ENCODE results near the gene RAB27A.

DNA sequence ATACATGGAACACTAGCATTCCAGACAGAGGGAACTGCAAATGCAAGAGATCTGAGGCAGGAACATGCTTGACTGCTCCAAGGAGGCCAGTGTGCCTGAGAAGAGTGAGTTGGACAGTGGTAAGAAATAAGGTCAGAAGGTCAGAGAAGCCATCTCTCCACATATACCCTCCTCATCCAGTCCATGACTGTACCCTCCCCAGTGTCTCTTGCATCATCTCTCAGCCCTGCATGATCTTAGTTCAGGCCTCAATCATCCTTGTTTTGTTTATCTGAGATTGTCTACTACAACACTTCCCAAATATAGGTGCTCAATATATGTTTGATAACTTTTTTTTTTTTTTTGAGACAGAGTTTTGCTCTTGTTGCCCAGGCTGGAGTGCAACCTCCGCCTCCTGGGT lies 87.4 kb downstream of the RAB27A start:
- TF ChIP-seq, protein P1, sequence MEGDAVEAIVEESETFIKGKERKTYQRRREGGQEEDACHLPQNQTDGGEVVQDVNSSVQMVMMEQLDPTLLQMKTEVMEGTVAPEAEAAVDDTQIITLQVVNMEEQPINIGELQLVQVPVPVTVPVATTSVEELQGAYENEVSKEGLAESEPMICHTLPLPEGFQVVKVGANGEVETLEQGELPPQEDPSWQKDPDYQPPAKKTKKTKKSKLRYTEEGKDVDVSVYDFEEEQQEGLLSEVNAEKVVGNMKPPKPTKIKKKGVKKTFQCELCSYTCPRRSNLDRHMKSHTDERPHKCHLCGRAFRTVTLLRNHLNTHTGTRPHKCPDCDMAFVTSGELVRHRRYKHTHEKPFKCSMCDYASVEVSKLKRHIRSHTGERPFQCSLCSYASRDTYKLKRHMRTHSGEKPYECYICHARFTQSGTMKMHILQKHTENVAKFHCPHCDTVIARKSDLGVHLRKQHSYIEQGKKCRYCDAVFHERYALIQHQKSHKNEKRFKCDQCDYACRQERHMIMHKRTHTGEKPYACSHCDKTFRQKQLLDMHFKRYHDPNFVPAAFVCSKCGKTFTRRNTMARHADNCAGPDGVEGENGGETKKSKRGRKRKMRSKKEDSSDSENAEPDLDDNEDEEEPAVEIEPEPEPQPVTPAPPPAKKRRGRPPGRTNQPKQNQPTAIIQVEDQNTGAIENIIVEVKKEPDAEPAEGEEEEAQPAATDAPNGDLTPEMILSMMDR (IDR thresholded peaks at IDR 0.05) = no peak
- TF ChIP-seq POLR2A (IDR thresholded peaks at IDR 0.05) = no peak

Data from gastroesophageal sphincter (tissue), 3 donors.